ENCODE measurements around the gene RARB.

DNA sequence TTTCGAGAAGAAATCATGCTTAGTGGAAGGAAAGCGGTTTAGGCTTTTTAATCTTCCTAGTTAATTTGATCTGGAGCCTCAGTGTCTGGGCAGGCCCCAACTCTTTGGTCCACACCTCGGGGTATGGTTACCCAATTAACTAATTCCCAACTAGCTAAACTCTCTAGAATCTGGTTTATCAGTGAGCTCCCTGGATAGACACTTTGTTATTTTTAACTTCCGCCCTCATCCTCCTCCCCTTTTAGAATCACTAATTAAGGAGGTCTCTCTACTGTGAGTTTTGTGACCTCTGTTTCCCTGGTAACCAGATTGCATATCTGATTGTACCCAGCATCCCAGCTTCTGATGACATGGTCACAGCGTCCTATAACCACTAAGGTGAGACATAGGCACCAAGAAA lies 112.2 kb downstream of the RARB start:
- TF ChIP-seq POLR2AphosphoS5 (IDR thresholded peaks at IDR 0.05): no peak
- TF ChIP-seq, protein P1, sequence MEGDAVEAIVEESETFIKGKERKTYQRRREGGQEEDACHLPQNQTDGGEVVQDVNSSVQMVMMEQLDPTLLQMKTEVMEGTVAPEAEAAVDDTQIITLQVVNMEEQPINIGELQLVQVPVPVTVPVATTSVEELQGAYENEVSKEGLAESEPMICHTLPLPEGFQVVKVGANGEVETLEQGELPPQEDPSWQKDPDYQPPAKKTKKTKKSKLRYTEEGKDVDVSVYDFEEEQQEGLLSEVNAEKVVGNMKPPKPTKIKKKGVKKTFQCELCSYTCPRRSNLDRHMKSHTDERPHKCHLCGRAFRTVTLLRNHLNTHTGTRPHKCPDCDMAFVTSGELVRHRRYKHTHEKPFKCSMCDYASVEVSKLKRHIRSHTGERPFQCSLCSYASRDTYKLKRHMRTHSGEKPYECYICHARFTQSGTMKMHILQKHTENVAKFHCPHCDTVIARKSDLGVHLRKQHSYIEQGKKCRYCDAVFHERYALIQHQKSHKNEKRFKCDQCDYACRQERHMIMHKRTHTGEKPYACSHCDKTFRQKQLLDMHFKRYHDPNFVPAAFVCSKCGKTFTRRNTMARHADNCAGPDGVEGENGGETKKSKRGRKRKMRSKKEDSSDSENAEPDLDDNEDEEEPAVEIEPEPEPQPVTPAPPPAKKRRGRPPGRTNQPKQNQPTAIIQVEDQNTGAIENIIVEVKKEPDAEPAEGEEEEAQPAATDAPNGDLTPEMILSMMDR (IDR thresholded peaks at IDR 0.05): no peak

All from breast epithelium (tissue), 3 donors.